Ramos (cell line): Measurements from ENCODE around the gene APBB1.

Experiments
- in situ Hi-C: fragments of 300-500 bp; cut with MboI; formaldehyde crosslinking; loops from one replicate; pipeline ENCODE4 v1.14.3; 2022; ENCODE audit warnings: low sequenced_read_pairs; ENCODE audit not compliant: unreplicated experiment

APBB1 gene

DNA sequence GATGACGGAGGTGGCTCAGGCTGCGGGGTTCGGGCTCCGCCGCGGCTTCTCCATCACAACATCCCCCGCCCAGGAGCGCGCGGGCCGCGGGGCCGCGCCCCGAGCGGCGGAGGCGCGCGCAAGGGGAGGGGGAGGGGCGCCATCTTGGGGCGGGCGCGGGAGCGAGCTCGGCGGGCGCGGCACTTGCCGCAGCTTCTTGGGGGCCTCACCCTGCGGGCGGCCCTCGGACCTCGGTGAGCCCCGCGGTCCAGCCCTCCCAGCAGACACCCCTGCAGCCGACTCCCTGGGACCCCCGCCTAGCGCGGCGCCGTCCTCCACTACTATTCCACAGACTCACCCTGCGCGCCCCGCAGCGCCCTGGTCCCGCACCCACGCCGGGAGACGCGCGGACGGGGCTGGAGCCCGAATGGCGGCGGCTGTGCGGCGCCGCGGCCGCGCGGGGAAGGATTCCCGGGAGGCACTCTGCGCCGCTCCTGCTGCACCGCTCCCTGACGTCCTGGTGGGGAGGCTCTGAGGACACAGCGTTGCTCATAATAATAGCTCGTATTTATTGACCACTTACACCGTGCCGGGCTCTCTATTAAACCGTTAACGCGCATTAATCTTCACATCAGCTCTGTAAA, at the start of gene APBB1:
Gene APBB1, minus strand, starts transcription at position 86 of the 623 bp plus-strand sequence. CDS start 7,747 bp downstream, outside the sequence.
- in situ Hi-C loops = no loop called here

DNA sequence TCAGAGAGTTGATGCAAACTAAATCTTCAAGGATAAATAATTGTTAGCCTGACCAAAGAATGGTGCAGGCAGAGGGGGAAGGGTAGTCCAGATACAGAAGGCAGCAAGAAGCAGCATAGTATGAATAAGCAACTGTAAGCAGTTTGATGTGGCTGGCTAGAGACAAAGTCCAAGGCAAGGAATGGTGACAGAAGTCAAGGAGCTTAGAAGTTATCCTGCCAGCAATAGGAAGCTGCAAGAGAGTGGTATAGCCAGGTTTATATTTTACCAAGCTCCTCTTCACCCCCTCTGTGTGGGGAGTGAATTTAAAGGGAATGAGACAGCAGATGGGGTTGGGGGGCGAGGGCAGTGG, 40.2 kb upstream of the APBB1 start:
- in situ Hi-C loops = no loop called here

DNA sequence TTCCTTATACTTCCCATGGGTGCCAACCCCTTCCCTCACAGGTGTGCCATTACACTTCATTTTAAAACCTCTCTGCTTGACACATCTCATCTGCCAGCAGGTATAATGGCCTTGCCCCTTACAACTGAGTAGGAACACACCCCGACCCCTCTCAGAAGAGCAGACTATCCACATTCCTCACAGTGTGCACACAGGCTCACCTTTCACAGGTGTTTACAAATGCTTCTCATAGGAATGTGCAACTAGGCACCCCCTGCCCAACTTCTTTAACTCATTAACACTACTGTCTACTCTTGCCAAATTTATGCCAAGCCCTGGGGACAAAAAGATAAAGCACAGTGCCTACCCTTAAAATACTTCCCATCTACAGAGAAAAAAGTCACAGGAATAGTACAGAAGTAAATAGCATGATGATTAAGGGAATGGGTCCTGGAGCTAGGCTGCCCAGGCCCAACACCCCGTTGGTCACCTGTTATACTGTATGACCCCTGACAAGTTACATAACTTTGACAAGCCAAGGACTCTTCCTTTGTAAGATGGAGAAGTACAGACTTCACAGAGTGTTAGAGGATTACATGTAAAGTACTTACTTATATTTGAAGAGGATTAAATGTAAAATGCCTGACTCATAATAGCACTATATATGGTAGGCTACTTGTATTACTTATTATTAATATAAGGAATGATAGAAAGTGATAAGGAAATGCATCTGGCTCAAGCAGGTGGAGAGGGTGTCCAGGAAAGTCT, 39.6 kb upstream of the APBB1 start:
- in situ Hi-C loops = no loop called here

DNA sequence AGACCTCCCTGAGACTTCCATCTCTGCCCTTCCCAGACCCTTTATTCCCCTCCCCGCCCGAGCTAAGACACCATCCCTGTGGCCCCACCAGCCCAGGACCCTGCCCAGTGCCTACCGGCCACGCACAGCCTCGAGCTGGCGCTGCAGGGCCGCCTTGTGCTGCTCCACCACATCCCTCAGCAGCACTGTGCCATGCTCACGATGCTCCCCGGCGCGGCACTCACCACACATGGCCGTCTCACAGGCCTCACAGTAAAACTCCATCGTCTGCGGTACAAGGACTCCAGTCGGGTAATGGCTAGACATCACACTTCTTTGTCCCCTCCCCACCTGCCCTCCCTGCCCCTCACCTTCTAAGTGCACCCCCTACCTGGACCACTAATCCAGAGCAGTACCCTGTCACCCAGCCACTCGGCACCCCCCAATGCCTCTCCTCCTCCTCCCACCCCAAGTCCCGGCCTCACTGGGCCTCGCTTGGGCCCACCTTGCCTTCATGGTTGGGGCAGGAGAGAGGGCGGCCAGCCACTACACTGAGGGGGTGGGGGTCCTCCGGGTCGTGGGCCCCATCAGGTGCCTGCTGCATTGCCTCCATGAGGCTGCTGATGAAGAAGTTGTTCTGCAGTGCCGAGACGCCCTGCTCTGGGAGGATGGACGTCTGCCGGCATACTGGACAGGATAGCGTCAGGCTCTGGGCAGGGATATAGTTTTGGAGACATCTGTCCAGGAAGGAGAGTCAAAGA, 38.9 kb upstream of the APBB1 start:
- in situ Hi-C loops = no loop called here

DNA sequence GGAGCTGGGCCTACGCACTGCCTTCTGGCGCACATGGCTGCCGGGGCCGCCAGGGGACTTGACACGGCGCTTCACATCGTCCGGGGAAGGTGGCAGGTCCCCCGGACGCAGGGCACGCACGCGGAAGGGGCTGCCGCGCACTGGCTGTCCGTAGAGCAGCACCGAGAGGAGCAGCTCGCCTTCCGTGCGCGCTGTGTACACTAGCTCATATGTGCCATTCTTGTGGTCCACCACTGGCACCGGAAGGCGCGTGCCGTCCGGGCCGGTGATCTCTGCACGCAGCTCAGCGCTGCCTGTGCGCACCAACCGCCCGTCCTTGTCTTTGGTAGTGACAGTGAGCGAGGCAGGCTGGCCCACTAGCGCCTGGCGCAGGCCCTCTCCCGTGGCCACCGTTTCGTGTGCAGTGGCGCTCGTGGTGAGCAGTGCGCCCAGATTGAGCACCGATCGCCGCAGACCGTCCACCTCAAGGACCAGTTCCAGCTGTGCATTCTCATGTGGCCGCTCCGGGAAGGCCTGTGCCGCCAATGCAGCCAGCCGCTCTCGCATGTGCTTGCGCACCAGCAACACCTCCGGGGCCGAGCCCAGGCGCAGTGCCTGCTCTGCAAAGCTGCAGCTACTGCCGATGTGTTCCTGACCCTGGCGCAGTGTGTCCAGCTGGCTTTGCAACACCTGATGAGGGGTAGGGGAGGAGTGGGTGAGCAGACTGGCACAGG, 37.6 kb upstream of the APBB1 start:
- in situ Hi-C loops = no loop called here

DNA sequence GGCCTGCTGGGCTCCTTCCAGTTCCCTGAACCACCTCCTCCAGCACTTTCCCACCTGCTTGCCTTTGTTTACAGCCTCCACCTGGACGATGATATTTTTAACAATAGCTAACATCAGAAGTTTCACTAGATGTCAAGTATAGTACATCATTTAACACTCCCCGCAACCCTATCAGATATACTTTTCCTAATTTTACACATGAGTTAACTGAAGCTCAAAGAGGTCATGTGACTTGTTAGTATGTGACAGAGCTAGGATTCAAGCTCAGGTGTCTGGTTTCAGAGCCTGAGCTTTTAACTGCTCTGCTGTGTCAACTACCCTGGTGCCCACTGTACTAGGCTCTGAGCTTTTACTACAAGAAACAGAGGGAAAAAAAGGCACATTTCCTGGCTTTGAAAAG, 36.2 kb upstream of the APBB1 start:
- in situ Hi-C loops = no loop called here

DNA sequence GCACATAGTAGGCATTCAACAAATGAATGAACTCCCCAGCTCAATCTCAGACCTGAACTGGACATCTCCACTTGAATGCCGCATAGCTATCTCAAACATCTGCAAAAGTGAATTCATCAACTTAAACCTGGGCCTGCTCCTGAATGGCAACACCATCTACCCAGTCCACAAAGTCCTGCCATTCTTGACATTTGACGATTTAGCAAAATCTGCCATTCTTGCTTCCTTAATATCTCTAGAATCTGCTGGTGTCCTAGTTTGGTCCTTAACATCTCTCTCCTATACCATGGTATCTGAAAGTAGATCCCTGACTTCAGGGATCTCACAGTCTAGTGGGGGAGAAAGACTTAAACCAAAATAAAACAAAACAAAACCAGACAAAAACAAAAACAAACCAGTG, 34.3 kb upstream of the APBB1 start:
- in situ Hi-C loops = no loop called here

DNA sequence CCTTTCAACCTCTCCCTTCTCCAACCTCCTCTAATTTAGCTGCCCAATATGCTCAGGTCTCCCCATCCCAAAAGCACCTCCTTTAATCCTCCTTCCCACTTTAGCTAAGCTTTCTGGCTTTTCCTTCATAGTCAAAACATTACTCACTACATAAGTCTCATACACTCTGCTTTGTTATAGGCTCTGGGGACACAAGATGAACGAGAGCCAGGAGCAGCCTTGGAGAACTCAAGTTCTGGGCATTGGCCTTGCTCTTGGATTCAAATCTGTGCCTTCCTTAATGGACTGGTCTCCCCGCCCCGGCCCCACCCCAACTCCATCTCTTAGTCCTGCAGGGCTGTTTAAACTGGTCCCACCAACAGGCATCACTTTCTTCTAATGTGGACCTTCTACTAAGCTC, 33.3 kb upstream of the APBB1 start:
- in situ Hi-C loops = no loop called here

DNA sequence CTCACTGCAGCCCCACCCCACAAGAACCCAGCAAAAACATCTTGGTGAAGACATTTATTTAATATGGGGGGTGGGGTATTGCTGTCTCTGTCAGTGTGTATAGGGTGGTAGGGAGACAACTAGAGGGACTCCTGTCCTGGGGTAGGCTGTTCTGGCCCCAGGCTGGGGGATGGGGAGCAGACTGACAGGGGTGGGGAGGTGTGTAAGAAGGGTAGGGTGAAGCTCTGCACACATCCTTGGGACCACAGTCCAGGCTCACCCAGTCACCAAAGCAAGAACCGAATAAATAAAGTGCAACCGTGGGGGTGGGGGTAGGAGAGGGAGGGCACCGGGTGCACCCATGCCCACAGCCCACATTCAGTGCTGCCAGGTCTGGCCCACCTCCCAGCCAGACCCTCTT, 29.7 kb upstream of the APBB1 start:
- in situ Hi-C loops = no loop called here

DNA sequence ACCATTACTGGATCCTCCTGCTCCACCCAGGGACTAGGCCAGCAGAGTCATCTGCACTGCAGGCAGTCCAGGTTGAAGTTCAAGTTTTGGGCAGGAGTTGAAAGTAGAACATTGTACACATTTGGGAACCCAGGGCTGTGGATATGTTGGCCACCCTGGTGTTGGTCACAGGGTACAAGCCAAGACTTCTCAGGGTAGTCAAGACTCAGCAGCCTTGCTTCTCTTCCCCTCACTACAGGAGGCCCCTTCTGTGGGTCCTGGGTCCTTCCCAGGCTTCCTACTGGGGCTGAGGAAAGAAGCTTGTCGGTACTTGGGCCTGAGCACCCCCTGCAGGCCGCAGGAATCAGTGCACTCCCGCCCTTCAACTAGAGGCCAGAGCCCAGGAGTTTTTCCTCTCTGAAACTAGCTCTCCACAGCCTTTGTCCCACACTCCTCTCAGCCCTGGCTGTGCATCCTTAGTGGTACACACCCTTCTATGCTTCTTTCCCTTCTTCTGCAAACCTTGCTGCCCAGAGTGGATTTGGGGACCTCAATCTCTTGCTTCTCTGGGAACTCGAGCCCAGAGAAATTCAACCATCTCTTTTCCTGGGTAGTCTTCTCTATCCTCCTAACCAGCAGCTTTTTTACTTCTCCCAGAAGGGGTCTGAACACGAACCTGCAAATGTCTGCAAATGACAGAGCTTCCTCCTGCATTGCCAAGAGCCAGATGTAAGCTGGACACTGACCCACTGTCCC, 24.5 kb upstream of the APBB1 start:
- in situ Hi-C loops = loop anchor here (5.0 kb wide), 1 partner anchor 61 kb away; no protein-coding TSS in a partner anchor

DNA sequence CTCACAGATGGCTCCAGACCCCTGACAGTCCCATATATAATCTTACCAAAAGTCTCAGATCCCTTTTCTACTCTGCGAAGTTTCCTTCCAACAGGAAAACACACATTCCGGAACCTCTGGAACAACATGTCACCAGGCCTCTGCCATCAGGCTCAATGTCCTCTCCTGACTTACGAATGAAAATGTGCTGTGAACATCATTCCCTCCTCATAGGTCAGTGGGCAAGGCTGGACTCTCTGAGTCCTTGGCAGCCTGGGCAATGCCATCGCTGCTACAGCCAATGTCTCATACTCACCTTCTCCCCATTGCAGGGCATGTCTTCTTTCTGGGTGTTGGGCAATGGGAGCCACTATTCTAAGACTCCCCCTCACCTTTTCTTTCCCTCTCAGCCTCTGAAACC, 23.5 kb upstream of the APBB1 start:
- in situ Hi-C loops = loop anchor here (5.0 kb wide), 1 partner anchor 60 kb away; no protein-coding TSS in a partner anchor

DNA sequence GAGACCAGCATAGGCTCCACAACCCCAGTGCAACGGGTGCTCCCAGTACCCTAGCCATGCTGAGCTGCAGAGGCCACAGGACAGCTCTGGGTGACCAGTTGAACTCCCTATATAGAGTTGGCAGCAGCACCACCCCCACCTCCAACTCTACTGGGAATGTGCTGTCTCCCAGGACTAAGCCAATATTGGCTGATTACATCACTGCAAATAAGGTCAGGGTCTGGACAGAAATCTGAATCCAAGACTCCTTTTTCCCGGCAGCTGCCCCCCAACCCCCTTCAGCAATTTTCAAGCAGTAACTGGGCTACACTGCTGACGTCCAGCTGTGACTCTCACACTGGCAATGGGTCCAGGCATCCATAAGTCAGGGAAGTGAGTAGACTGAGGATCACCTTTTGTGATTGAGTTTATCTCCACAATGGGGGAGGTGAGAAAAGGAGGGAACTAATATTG, 22.0 kb upstream of the APBB1 start, which contains the start of gene HPX:
Gene HPX, minus strand, starts transcription at position 82 of the 453 bp plus-strand sequence. Its CDS starts 24 bp downstream, at position 58.
- in situ Hi-C loops = loop anchor here (5.0 kb wide), 1 partner anchor 59 kb away; no protein-coding TSS in a partner anchor

DNA sequence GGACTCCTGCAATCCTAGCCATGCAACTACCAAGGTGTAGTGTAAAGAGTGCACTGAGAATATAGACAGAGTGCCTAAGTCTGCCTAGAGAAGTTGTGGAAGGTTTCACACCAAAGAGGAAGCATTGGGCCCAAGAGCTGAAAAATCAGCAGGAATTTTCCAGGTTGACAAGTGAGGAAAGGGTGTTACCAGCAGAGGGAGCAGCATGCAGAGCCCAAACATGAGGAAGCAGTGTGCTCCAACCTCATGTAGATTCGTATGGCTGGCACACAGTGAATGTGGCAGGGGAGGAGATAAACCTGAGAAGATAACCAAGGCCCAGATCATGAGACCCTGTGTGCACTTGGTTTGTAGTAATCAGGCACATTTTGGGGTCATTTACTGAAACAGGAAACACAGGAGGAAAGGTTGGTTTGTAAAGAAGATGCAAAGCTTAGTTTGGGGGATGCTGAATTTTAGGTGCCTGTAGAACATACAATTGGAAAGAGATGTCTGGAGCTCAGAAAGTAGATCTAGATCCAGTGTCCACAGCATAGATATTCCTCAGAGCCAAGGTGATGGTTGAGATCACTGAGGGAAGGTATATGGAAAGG, 20.2 kb upstream of the APBB1 start:
- in situ Hi-C loops = no loop called here

DNA sequence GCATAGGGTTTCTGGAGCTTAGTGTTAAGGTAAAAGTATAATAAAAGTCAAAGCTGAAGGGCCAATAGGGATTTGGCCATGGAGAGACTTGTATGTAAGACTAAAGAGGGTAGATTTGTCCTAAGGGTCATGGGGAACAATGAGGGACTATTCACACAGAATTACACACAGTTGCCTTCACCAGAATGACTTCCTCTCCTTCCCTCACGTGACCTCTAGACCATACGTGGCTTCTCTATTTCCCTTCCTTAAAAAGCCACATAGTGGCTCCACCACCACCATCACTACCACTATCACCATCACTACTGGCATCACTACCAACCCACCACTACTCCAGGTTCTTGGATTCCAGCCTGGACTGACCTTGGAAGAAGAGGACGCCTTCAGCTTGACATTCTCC, 19.1 kb upstream of the APBB1 start:
- in situ Hi-C loops = no loop called here

DNA sequence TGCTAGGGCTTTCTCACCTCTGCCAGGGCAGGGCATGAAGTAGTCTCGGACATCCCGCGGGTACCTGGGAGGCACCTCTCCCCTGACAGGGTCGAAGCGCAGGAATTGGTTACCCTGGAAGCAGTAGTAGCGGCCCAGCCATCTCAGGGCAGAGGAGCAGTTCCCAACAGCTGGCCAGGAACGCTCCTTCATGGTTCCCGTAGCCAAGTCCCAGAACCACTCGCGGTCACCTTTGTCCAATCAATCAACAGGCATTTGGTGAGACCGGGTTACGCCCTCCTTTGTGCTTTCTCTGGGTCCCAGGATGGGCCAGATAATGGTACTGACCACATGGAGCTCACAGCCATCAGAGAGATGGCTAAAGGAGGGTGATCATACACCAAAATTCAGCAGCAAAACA, 18.5 kb upstream of the APBB1 start:
- in situ Hi-C loops = no loop called here

DNA sequence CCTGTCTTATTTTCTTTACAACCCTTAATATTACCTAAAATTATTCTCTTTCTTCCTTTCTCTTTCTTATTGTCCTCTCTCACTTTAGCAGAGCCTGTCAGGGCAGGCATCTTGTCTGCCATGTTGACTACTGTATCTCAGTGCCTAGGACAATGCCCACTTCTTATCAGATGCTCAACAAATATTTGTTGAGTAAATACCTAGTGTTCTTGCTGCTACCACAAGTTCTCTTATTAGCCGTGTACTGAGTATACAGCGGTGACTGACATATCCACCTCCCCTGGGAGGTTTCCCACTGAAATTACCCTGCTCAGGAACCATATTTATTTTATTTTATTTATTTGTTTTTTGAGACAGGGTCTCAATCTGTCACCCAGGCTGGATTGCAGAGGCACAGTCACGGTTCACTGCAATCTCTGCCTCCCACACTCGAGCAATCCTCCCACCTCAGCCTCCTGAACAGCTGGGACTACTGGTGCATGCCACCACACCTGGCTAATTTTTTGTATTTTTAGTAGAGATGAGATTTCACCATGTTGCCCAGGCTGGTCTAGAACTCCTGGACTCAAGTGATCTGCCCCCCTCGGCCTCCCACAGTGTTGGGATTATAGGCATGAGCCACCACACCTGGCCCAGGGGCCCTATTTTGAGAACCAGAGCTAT, 15.2 kb upstream of the APBB1 start:
- in situ Hi-C loops = no loop called here

DNA sequence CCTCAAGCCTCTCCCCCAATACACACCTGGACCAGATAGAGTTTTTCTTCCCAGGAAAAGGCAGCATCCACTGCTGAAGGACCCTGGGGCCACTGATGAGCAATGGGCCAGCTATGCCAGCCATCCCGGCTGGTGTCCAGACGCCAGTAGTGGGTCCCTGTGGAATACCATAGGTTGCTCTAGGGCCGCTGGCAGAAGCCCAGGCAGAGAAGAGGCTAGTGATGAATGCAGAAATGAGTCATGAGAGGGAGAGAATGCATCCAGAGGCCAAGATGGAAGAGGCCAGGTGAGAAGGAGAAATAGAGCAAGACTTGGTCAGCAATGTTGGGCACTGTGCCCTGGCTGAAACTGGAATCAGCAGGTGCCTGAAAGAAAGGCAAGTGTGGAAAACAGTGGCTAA, 13.0 kb upstream of the APBB1 start:
- in situ Hi-C loops = no loop called here

DNA sequence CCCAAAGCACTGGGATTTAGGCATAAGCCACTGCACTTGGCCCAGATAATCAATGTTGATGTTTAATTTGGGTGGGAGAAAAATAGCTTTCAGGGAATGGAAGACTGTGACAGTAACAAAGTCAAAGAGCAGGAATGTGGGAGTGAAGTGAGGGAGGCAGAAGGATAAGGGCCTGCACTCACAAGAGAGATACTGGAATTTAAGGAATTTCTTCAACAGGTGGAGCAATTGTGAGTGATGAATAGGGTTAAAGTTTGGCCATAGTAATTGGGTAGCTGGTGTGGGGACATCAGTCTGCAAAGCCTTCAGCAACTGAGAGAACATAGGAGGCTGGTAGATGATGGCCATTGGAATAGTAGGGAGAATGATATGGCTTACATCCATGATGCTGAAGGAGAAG, 8.6 kb upstream of the APBB1 start:
- in situ Hi-C loops = no loop called here

DNA sequence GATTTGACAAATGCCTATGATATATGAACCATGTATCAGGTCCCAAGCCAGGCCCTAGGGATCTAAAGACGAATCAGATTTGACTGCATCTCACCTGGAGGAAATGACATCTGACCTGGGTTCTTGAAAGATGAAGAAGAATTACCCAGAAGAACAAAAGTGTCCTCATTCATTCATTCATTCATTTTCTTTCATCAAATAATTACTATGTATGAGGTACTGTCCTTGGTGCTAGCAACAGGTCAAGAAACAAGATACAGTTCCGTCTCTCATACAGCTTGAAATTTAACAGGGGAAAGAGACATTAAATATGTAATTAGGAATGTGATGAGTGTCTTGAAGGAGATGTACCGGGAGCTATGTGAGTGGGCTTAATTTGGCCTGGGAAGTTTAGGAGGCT, 1.8 kb upstream of the APBB1 start:
- in situ Hi-C loops = no loop called here
